ENCODE measurements around the gene TPO. TPM values are rescaled to one million over a fixed set of nuclear protein-coding genes. Genes with fewer than 3 reads are reported as not detected.

Gene TPO
- polyA plus RNA-seq, 3 donors: 1.0 to 10.3 (median 9.2) TPM

DNA sequence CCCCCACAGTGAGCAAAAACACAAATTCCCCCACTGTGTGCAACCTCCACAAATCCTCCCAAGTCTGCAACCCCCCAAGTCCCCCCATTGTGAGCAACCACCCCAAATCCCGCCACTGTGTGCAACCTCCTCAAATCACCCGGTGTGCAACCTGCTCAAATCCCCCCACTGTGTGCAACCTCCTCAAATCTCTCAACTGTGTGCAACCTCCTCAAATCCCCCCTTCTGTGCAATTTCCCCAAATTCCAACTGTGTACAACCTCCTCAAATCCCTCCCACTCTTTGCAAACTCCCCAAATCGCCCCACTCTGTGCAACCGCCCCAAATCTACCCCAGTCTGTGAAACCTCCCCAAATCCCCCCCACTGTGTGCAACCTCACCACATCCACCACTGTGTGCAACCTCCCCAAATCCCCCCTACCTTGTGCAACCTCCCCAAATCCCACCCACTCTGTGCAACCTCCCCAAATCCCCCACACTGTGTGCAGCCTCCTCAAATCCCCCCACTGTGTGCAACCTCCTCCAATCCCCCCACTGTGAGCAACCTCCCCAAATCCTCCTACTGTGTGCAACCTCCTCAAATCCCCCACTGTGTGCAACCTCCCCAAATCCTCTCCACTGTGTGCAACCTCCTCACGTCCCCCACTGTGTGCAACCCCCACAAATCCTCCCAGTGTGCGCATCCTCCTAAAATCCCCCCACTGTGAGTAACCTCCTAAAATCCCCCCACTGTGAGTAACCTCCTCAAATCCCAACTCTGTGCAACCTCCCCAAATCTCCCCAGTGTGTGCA is 115.2 kb downstream of the TPO start:
- no peak overlapping the region for H3K27ac ChIP-seq (ENCODE audit: low read depth, low read length)
- 73 to 83% (median 79%) methylated on average over 6 of the region's 6 CpGs for WGBS, 3 donors

DNA sequence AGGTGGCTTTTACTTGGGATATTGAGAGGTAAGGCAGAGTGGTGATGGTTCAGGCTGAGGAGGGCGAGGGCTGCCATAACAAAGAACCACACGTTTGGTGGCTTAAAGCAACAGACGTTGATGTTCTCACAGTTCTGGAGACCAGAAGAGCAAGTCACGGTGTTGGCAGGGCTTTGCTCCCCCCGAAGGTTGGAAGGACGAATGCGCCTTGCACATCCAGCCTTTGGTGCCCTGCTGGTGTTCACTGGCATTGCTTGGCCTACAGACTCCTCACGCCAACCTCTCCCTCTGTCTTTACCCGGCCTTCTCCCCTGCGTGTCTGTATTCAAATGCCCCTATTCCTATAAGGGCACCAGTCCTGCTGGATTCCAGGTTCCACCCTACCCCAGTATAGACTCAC is 125.4 kb downstream of the TPO start:
- H3K27ac ChIP-seq (ENCODE audit: low read depth, low read length): no peak overlapping the region
- 51 to 61% (median 54%) methylated on average over 9 to 10 of the region's 10 CpGs for WGBS, 3 donors

DNA sequence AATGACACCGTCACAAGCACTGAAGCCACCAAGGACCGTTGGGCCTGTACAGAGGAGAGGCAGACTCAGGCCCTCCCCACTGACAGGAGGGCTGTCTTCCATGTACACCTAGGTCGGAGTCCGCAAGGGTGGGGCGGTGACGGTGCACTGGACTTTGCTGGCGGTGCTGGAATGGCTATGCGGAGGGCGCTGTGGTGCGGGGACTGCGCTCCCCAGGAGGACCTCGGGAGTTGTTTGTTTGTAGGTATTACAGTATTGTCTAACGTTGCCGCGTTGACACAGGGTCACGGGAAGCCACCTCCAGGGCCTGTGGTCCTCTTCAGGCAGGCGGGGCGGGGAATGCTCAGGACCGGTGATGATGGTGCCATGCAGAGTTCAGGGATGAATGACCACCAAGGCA is 126.2 kb downstream of the TPO start:
- WGBS, 3 donors: 92 to 93% (median 93%) methylated on average over 19 of the region's 19 CpGs
- no peak overlapping the region for H3K27ac ChIP-seq (ENCODE audit: low read depth, low read length)

DNA sequence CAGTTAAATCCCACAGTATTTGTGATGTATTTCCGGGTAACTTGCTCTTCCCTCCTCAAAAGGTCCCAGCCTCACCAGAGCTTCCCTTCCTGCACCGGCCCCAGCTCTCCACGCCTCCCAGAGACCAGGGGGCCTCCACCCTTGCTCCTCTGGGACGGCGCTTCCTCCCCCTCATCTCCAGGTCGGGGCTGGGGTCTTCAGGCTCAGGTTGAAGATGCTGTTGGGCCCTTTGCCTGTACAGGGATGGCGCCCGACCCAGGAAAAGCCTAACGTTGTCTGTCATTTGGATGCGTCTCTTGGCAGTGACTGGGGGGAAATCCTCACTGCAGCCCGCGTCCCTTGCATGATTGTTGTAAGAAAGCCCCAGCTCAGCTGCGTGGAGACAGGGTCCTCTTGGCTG is 126.7 kb downstream of the TPO start:
- WGBS, 3 donors: 75 to 81% (median 81%) methylated on average over 13 of the region's 13 CpGs
- H3K27ac ChIP-seq (ENCODE audit: low read depth, low read length): no peak overlapping the region

DNA sequence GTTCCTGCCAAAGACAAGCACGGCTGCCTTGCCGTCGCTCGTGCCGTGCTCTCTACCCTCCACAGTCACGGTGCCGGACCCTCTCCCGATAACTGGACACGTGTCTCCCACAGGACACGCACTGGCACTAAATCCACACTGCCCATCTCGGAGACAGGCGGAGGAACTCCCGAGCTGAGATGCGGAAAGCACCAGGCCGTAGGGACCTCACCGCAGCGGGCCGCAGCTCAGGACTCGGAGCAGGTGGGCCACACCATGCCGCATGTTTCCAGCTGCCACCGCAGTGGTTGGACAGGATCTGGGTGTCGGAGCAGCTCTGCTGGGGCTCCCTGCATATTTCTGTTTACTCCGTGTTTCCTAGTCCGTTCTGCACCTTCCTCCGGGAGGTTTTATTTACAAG is 127.2 kb downstream of the TPO start:
- 83 to 91% (median 85%) methylated on average over 25 of the region's 25 CpGs for WGBS, 3 donors
- no peak overlapping the region for H3K27ac ChIP-seq (ENCODE audit: low read depth, low read length)

DNA sequence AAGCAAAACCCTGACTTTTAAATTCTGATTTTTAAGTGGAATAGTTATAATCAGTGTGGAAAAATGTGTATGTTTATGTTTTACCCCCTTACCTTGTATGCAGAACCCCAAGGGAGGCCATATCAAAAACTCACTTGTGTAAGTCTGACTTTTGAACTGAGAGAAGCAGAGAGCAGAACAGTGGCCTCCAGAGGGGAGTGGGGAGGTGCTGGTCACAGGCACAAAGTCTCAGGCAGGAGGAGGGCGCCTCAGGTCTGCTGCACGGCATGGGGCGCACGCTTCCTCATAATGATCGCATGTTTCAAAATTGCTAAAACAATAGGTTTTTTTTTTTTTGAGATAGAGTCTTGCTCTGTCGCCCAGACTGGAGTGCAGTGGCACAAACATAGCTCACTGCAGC is 127.8 kb downstream of the TPO start:
- WGBS, 3 donors: 84 to 90% (median 90%) methylated on average over 6 of the region's 6 CpGs
- H3K27ac ChIP-seq (ENCODE audit: low read depth, low read length): no peak overlapping the region

DNA sequence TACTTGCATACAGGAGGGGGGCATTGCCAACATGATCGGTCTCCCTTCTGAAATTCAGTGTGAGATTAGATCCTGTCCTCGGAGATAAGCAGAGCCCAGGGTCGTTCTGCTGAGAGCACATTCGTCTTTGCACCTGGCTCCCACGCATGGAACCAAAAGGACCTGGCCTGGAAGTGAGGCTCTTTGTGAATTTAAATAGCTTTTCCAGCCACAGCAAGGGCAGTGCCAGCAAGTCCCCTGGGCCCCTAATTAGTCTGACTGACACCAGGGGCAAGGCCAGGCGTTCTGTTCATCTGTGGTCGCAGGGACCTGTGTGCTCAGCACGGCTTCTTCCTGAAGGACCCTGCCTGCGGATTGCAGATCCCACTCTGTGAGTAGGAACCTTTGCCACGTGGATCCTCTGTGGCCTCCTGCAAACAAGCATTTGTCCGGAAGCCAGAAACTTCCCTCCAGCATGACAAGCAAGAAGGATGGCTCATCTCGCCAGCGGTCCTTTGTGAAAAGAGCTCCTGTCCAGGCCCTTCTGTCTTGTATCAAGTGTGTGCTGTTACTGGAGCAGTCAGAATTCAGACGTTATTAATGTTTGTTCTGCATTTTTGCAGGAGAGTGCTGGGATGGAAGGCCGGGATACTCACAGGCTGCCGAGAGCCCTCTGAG is 128.7 kb downstream of the TPO start:
- WGBS, 3 donors: 72 to 78% (median 76%) methylated on average over 16 of the region's 16 CpGs
- no peak overlapping the region for H3K27ac ChIP-seq (ENCODE audit: low read depth, low read length)

DNA sequence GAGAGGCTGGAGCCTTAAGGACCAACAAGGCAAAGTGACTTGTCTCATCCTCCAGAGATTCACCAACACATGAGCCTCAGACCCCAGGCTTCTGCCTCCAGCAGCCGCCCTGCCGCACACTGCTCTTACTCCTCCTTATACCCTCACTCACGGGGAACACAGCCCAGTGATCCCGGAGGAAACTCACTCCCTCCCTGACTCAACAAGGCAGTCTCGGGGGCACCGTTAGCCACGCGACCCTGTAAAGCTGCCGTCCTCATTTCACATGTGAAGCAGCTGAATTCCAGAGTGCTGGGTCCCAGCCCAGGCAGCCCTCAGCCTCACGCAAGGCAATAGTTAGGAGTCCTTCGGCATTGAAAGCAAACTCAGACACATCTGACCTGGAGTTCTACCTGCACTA is 129.7 kb downstream of the TPO start:
- WGBS, 3 donors: 75 to 85% (median 83%) methylated on average over 11 of the region's 11 CpGs
- H3K27ac ChIP-seq (ENCODE audit: low read depth, low read length): no peak overlapping the region

DNA sequence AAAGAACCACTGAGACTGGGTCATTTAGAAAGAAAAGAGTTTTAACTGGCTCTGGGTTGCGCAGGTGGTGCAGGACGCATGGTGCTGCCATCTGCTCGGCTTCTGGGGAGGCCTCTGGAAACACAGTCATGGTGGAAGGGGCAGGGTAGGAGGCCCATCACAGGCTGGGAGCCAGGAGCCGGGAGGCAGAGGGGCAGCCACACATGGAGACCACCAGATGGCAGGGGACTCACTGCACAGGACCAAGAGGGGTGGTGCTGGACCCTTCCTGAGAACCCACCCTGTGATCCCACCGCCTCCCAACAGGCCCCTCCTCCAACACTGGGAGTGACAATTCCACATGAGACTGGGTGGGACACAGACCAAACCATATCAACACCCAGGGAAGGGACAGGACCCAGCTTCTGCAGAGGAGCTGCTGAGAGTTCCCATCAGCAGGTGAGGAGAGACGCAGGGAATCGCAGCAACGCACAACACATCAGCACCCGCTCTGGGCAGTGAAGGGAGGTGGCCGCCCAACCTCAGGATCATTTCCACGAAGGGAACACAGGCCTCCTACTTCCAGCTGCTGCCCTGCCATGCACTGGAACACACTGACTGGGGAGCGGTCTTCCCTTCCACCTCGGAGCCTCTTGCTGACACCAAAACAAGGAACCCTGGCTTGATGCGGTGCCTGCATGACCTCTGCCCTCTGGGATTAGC is 130.7 kb downstream of the TPO start:
- no peak overlapping the region for H3K27ac ChIP-seq (ENCODE audit: low read depth, low read length)
- WGBS, 3 donors: 91 to 96% (median 91%) methylated on average over 14 of the region's 14 CpGs

DNA sequence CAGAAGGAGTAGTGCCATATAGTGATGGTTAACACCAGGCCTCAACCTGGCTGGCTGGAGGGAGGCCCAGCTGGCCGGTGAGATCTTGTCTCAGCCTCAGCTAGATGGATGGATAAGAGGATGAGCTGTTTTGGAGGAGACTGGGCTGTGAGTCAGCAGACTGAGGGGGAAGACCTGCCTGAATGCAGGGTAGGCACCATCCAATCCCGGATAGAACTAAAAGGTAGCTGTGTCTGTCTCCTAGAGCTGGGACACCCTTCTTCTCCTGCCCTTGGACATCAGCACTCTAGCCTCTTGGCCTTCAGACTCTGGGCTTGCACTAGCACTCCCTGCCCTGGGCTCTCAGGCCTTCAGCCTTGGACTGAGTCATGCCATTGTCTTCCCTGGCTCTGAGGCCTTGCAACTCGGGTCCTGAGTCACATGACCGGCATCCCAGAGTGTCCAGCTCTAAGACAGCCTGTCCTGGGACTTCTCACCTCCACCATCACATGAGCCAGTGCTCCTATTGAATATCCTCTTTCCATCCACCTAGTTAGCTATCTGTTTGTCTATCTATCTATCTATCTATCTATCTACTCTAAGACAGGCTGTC is 131.3 kb downstream of the TPO start:
- no peak overlapping the region for H3K27ac ChIP-seq (ENCODE audit: low read depth, low read length)
- 78 to 89% (median 79%) methylated on average over 3 to 4 of the region's 4 CpGs for WGBS, 3 donors

DNA sequence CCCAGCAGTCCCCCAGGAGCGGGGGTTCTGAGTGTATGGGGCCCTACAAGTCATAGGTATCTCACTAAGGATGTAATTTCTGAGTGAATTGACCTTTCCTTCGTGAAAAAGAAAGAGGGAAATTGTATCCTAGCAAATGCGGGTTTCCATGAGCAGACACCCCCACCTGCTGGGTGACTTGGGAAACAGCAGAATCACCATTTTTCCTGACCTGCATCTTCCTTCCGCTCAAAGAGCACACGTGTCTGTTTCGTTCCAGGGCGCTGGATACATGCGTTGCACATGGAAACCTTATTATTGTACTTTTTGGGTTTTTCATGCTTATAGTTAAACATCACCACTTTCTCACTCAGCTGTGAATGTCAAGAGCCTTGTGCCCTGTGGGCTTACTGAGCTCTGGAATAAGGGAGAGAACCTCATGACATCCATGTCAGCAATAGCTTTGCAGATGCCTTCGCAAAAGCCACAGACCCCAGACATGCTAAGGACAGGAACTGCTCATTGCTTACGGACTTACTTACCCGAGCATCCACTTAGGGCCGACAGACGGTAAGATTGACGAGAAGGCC is 132.8 kb downstream of the TPO start:
- H3K27ac ChIP-seq (ENCODE audit: low read depth, low read length): no peak overlapping the region
- 21 to 33% (median 32%) methylated on average over 14 of the region's 14 CpGs for WGBS, 3 donors

DNA sequence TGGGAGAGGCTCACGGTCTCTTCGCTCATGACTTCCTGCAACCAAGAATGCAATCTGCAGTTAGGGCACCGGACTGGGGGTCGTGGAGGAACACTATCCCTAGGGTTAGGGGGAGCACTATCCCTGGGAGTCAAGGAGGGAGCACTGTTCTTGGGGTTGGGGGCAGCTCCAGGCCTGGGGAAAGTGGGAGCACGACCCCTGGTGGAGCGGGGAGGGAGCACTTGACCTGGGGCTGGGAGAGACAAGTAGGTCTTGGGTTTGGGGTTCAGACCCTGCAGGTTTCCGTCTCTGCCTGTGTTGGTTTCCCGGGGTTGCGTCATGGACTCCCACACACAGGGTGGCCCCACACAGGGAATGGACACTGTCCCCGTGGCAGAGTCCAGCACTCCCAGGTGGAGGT is 133.6 kb downstream of the TPO start:
- no peak overlapping the region for H3K27ac ChIP-seq (ENCODE audit: low read depth, low read length)
- WGBS, 3 donors: 81 to 87% (median 82%) methylated on average over 9 to 10 of the region's 10 CpGs

DNA sequence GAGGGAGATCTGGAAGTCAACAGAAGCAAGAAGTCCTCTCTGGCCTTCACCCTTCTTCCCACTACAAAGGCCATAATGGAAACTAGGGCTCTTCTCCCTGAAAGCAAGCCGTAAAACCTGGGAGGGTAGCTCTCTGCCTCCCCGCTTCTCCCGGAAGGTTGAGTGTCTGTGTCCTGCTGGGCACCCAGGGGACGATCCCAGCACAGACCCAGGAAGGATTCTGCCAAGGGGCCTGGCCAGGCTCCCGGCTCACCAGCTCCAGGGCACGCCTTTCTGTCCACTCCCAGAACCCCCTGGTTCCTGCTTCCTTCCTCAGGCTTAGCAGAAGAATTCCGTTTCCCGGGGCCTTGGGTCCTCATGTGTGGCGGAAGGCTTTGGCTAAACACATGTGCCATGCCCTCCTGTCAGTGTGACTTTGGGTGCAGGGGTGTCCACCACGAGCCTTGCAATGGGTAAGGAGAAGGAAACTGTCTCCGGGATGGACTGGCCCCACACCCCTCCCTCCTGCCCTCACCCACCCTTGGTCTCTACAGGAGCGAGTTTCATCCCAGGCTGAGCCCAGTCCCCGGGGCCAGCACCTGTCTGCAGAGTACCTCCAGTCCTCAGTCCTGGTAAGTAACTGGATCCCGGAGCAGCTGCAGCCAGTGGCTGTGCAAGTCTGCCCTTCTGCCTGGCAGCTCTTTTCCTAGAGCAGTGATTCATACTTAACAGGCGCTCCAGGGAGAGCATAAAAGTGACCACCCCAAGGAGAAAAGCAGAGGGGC is 135.8 kb downstream of the TPO start:
- whole genome bisulfite sequencing, 3 donors: 66 to 85% (median 79%) methylated on average over 15 of the region's 15 CpGs
- no peak overlapping the region for H3K27ac ChIP-seq (ENCODE audit: low read depth, low read length)

DNA sequence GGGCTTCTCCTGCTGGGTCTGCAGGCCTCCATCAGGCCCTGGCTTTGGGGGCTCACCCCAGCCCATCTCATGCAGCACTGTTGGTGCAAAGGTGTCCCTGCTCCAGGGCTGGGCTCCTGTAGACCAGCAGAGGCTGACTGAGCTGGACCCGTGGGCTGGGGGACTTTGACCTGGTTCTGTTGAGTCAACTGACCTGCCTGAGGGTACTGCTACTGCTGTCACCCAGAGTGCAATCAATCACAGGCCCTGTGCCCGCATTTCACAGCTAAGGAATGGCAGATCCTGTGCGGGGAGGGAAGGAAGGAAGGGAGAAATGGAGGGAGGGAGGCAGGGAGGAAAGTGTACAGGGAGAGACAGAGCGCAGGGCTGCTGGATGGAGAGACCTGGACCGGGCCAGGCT is 136.8 kb downstream of the TPO start:
- no peak overlapping the region for H3K27ac ChIP-seq (ENCODE audit: low read depth, low read length)
- 43 to 70% (median 58%) methylated on average over 5 of the region's 5 CpGs for WGBS, 3 donors

DNA sequence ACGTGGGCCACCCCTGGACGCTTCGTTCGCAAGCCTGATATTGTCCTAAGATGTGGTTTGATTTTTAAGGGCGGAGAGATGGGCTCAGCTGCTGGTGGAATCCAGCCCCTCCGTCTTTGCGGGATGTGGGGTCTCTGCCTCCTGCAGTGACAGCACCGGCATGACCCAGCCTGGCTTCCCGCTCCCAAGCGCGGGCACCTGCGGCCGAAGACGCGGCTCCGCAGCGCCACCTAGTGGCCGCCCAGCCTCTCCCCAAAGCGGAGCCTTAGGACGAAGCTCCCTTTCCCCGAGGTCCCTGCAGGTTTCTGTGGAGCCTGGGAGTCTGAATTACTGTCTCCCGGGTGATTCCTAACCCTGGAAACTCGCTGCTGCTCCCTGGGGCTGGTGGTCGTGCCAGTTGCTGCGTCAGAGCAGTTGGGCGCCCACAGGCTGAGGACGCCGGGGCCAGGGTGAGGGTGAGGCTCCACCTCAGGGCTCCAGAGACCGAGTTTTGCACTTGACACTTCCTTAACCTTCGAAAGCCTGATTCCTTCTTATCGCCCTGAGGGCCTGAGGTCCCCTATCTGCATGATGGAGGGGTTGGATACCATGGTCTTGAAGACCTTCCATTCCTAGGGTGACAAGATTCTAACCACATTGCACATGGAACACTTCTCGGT is 137.5 kb downstream of the TPO start:
- no peak overlapping the region for H3K27ac ChIP-seq (ENCODE audit: low read depth, low read length)
- 22 to 26% (median 26%) methylated on average over 32 of the region's 32 CpGs for WGBS, 3 donors

DNA sequence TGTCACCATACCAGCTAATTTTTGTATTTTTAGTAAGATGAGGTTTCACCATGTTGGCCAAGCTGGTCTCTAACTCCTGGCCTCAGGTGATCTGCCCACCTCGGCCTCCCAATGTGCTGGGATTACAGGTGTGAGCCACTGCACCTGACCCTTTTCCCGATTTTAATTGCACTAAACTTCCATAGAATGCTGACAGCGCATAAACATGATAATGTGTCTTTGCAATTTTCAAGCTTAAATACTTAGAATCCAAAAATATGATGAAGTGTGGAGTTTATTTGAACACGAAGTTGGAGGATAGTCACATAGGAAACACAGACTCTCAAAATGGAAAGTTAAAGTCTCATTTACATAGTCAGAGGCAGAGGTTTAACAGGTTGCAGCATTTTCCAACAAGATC is 138.6 kb downstream of the TPO start:
- 79 to 90% (median 90%) methylated on average over 4 of the region's 4 CpGs for WGBS, 3 donors

DNA sequence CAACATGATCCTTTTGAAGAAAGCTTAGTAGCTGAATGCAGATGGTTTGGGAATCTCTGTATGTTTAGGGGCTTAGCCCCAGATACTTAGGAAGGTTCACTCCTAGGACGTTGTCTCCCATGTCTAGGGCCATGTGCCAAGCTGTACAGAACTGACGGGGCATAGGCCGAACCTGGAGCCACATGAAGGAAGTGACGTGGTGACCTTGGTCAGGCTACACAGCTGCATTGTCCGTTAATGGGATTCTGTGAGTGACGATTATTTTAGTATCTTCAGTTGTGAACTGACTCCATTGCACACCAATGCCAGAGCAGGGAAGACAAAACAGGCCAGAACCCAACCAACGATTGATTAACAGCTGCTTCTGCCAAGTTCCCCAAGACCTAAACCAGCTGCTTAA is 139.3 kb downstream of the TPO start:
- no peak overlapping the region for H3K27ac ChIP-seq (ENCODE audit: low read depth, low read length)
- WGBS, 3 donors: 78 to 86% (median 80%) methylated on average over 7 of the region's 7 CpGs

More for the DNA sequence above, 138.6 kb downstream of the TPO start:
- H3K27ac ChIP-seq (ENCODE audit: low read depth, low read length): no peak overlapping the region

All from adipose tissue (tissue), 3 donors.